GM21825 (cell line): ENCODE data around the gene RACGAP1.
"Not testable (repeated sequence)": the region's sequence is repeated elsewhere in the genome, so short reads cannot be mapped to it uniquely, and the experiment has no call there.

Source experiments
- ATAC-seq: cut with Tn5 transposase; IDR thresholded peaks from one replicate; pipeline ENCODE4 v1.9.1; 2021; ENCODE audit warnings: mild to moderate bottlenecking, moderate library complexity; ENCODE audit not compliant: unreplicated experiment

The RACGAP1 gene

DNA sequence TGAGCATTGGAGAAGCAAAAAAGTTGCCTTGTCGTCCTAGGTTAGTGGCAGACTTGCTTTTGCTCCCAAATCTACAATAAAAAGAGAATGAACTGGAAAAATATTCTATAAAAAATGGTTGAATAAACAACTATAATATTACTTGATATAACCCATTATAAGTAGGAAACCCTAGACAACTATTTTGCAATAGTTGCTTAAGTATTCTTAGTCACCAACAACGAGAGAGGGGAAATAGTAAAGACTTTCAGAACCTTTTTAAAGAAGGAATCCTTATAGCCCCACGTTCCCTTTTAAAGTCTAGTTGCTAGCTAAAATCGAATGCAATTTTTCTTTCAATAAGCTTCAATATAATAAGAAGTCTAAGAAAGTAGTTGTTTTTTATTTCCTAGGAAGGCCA is 35.0 kb downstream of the RACGAP1 start:
- ATAC-seq: no peak

DNA sequence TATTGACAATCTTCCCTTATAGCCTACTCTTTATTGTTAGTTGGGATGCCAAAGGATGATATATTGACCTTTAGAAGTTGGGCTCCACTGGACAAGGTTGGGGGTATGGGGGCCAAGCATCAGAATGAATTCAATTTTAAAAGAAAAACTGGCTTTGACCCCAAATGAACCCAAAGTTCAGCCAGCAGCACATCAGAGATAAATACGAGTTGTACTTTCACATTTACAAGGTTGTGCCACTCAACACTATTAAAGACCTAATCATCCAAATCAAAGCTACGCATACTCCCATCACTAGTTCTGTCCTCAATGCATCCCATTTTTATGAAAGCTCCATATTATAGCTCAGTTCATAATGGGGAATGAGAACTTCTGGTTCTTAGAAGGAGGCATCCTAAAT is 35.9 kb downstream of the RACGAP1 start:
- not testable (repeated sequence) for ATAC-seq

DNA sequence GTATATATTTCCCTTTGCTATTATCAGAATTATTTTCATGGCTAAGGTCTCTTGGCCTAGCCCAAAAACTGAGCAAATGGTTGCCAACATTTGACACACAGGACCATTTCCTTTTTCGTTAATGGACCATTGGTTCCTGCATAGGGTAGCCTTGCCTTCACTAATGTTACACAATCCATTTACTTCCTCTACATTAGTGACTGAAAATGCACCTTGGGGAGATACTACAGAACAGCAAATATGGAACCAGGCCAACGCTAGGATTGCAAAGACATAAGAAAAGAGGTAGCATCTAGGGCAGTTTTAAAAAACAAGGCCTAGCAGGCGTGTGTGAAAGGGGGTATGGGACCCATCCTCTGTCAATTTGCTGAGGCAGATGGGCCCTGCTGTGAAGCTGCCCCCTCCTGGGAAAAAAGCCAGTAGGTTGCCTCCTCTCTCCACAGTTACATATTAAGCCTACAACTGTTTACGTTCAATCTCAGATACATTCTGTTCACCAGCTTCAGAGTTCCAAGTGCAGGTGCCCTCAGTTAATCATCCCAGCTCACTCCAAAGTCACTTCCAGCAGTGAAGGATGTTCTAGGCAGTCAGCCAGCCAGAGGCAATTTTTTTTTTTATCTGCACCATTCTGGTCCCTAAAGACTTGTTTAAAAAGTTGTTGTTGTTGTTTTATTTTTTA is 37.5 kb downstream of the RACGAP1 start:
- ATAC-seq: no peak

DNA sequence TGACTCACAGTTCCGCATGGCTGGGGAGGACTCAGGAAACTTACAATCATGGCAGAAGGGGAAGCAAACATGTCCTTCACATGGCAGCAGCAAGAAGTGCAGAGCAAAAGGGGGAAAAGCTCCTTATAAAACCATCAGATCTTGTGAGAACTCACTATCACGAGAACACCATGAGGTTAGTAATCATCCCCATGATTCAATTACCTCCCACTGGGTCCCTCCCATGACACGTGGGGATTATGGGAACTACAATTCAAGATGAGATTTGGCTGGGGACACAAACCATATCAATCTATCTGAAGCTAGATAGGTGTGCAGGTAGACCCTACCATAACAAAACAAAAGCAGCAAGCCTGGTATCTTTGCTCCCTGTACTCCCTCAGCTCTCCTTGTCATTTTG is 38.8 kb downstream of the RACGAP1 start:
- ATAC-seq: not testable (repeated sequence)

DNA sequence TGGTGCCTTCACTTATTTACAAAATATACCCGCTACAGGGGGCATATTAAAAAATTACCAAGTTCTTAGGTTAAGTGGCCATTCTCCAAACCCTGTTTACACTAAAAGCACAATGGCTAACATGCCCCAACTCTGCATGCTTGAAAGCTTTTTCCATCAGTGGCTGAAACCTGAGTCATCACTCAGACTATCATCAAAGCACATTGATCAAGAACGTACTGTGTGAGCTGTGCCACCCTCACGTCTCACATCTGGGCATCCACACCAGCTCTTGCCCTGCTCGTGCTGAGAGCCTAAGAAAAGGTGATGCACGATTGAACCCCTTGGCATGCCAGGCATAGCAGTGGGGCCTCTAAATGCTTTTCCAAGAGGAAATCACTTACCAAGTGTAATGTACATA is 39.3 kb downstream of the RACGAP1 start:
- ATAC-seq: no peak

DNA sequence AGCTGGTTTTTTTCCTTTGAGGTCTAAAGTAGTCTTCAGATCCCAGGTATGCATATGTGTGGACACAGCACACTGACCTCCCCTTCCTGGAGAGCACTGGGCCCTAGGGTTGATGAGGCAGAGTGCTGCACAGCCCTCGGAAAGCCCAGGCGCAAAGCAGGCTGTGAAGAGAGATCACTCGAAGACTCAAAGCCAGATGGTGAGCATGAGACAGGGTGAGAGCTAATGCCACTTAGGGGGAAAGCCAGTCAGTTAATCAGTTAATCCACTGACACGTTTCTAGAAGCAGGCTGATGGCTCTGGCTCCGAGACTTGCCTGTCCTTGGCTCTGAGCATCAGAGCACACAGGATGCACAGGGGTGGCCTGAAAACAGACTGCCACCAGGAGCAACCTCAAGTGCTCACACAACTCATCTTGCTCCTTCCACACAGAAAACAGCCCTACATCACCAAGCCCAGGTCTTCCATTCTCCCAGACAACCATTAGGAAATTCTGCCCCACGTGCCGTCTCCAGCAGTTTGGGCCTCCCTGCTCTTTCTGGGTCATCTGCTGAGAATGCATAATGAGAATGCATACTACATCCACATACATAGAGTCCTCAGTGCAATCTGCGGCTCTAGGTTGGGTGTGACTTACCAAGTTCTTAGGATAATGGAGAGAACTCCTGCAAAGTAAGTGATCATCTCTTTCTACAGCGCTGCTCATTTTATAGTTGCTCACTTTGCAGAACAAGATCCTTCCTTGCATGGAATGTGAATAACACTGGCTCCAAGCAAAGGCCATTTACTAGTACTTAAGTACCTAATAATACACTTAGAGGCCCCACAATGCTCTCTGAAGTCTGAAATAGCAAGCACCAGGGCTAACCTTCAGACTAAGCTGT is 40.6 kb downstream of the RACGAP1 start:
- ATAC-seq: no peak

DNA sequence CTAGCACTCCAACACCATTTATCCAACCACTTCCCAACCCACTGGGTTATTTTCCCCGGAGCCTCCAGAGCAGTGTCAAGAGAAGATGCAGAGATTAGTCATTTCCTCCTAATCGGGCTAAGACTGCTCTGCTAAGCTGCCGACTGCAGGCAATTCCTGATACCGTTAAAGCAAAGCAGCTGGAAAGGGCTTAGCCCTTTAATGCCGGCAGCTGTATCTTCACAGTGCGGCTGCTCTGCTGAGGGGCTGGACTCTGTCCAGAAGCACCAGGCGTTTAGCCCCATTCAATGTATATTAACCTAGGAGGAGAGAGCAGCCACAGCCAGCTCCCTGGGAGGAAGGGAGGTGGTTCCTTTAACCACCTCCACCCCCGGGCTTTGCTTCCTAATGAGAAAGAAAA is 41.4 kb downstream of the RACGAP1 start:
- no peak for ATAC-seq

DNA sequence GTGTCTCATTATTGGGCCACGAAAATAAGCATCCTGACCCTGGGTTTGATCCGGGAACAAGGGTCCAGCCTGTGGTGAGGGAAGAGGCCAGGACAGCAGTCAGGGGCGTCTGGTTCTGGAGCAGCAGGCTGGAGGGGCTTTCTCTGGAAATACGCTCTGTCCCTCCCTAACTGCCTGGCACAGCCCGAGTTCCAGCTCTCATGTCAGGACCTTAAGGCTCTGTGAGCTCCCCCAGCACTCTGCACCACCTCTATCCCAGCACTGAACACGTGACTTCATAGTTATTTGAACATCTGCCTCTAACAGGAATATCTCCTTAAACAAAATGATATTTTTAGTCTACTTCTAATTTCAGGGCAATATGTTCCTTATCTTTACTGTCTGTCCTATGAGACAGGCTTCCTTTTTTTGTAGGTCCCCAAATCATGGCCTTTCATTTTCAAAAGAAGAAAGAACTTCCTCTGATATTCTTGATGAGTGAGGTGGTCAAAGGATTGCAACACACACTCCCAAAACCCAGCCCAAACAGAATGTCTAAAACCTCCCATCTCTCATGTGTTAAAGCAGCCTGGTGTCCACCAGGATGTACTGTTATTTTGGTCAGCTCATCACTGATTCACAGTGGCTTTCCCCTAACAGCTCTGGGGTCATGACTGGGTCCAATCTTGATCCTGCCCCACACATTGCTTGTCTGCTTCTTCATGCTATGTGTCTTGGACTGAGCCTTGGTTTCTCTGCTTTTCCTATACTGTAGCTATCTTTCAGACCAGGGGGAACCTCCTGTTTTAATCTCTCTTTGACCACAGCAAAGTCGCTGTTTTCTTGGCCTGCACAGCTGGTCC is 42.8 kb downstream of the RACGAP1 start:
- no peak for ATAC-seq

DNA sequence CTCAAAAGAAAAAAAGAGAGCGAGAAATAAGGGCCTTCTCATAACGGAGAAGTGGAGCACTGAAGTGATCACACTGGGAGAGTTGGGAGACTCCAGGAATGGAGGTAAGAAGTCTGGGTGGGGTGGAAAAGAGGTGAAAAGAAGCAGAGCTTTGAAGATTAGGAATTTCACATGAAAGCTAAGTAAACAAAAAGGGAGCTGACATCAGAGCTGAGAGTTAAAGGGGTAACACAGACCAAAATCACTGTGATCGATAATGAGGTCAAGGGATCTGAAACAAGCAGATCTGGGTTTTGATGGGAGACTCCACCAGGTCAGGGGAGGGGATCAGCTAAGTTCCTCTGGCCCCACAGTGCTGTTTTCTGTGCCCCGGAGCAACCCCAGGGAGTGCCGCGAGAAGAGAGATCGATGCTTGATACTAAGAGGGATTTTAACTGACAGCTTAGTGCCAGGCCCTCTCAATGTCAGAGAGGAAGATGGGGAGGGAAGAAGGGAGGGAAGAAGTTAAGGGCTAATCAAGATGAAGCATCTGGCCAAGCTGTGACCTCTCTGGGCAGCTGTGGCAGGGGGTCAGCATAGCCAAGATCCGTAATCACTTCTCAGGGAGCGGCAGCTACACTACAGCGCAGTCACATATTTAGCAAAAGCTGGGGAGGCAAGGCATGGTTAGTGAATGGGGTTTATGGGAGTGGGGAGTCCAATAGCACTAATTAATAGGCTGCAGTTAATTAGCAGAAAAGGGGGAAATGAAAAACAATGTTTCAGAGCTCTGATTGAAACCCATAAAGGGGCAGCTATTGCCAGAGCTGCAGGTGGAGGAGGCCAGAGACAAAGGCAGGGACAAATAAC is 44.6 kb downstream of the RACGAP1 start:
- no peak for ATAC-seq

DNA sequence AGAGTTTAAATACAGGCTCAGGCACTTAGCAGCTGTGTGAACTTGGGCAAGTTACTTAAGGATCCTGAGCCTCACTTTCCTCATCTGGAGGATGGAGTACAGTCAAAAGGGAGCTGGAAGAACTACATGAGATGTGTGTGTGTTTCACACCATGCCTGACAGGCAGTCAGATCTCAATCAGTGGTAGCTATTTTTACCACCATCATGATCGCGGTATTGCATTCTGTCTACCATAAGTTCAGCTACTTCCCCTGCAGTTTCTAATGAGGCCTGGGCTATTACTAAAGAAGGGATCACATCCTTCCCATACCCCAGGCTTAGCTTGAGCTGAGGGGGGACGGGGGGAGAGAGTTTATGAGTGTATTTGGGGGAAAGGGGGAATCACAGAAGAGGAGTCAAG is 45.5 kb downstream of the RACGAP1 start:
- no peak for ATAC-seq

DNA sequence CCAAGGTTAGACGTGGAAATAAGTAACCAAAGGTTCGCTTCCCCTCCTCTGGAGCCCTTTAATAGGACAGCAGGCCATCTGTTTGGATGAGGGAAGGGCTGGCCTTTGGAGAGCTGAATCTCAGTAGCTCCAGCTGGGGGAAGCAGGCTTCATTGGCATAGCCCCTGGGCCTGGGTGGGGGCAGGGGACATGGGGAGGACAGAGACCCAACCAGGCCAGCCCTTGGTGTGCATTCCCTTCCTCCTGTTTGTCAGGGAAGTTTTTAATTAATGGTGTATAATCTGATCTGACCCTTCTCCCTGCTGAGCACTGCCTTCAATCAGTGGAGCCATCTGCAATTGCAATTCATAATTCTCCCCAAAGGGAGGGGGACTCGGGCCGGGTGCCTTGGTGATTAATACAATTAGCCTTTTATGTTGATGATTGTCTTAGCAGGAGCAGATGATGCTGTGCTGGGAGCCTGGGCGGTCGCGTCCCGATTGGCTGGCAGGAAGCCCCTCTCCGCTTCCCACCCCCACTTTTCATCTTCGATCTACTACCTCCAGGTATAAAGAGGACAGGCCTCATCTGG is 46.2 kb downstream of the RACGAP1 start:
- ATAC-seq: no peak

DNA sequence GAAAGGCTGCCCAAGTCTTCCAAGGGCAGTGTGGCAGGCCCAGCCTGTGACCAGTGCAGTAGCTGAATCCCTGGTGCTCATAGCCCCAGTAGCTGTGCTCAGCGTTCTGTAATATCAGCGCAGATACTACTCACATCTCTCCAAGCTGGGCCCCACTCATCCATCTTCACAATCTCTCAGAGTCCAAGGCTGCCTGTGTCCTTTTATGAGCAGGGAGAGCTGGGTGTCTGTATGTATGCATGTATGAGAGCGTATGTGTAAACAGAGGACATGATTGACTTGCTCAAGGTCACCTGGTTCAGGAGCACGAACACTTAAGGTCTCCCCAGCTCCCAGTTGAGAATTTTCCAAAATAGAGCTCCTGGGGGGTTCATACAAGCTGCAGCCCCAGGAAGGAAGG is 47.2 kb downstream of the RACGAP1 start:
- ATAC-seq: no peak

DNA sequence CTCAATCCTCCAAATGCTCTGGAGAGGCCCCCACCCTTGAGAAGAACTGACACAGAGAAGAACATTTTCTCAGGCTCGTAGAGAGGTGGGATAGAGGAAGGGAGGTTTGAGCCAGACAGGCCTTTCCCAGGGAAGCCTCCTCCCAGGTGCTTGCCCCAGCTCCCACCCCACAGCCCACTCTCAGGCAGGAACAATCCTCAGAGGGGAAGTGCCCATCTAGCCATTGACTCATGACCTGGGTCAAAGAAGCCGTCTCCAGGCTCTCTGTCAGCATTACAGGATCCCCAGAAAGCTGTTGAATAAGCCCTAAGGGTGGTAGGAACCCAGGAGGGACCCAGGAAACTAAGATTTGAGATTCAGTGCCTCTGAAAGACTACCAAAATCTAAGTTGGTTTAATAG is 48.7 kb downstream of the RACGAP1 start:
- no peak for ATAC-seq

DNA sequence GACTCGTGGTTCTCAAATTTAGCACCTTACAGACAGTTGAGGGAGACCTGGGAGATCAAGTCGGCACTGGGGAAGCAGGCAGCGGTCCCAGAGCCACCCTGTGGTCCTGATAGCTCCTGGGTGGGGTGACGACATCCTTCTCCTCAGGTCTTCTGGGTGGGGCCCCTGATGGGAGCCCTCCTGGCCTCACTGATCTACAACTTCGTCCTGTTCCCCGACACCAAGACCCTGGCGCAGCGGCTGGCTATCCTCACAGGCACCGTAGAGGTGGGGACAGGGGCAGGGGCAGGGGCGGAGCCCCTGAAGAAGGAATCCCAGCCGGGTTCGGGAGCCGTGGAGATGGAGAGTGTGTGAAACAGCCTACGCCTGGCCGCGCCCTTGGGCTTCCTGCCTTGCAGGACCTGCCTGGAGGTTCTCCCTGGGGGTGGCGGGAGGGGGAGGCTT is 50.0 kb downstream of the RACGAP1 start:
- no peak for ATAC-seq

DNA sequence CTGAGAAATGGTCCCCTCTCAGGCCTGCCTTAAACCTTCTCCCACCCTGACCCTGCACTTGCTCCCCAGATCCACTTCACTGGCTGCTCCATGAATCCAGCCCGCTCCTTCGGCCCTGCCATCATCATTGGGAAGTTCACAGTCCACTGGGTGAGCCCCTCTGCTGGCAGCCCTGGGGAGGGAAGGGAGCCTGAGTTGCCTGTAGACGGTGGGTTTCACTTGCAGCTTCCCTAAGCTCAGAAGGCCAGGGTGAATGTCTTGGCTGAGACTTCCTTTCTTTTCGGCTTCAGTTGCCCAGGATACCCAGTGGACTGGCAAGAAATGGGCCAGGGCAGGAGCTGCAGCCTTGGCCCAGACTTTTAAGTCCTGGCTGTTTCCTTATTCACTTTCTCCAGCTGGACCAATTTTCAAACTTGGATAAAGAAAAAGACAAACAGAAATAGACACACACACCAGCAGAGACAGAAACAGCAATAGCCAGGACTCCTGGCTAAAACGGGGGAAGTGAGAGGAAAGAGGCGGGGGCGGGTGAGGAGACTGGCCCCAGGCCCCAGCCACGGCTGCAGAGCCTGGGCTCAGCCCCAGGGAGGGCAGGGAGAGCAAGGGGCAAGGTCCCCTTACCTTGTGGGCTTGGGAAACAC is 50.5 kb downstream of the RACGAP1 start:
- ATAC-seq: no peak

DNA sequence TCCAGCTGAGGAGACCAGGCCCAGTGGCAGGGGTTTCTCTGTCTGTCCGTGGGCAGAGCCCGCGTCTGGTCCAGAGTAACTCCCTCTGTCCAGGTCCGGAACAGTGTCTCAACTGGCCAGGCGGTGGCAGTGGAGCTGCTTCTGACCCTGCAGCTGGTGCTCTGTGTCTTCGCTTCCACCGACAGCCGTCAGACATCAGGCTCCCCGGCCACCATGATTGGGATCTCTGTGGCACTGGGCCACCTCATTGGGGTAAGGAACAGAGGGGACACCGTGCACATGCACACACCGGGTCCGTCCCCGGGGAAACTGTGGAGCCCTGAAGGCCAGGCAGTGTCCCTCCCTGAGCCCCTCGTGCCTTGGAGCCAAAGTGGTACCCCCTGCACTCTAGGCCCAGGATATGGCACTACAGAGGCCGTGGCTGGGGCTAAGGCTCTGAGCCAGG is 51.0 kb downstream of the RACGAP1 start:
- no peak for ATAC-seq

DNA sequence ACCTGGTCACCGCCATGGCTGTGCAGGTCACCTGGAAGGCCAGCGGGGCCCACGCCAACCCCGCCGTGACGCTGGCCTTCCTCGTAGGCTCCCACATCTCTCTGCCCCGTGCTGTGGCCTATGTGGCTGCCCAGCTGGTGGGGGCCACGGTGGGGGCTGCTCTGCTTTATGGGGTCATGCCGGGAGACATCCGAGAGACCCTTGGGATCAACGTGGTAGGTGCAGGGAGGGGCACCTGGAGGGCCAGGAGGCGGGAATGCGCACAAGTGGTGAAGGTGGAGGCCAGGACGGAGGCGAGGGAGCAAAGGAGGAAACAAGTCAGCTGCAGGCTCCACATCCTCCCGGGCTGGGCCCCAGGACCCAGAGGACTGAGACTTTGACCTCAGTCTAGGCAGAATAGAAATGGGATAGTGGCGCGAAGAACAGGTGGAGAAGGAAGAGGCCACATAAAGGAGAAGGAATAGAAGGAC is 51.9 kb downstream of the RACGAP1 start:
- ATAC-seq: no peak

DNA sequence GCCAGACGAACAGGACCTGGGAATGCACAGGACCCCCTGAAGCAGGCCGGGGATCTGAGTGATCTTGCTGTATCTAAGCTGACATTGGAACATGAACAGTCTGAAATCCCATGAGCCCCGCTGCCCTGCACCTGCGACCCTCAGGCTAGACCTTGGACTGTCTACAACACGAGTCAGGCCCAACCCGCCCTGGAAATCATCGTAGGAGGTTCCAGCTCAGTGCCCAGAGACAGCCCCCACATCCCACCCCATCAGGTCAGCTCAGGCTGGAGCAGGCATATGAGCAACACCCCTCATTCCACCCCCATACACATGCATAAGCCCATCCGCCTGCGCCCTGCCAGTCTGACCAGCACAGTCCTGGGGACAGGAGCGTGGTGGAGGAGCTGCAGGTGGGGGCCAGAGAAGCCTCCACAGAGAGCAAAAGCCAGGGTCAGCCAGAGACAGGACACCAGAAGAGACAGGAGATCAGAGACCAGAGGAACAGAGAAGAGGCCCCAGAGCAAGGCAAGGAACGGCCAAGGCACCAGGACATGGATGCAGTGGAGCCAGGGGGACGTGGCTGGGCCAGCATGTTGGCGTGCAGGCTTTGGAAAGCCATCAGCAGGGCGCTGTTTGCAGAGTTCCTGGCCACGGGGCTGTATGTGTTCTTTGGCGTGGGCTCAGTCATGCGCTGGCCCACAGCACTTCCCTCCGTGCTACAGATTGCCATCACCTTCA is 52.5 kb downstream of the RACGAP1 start, which contains the start of gene AQP6:
Gene AQP6 (plus strand): TSS at position 307 of the 720 bp plus-strand sequence. CDS start 227 bp downstream, at position 534.
- ATAC-seq: no peak

DNA sequence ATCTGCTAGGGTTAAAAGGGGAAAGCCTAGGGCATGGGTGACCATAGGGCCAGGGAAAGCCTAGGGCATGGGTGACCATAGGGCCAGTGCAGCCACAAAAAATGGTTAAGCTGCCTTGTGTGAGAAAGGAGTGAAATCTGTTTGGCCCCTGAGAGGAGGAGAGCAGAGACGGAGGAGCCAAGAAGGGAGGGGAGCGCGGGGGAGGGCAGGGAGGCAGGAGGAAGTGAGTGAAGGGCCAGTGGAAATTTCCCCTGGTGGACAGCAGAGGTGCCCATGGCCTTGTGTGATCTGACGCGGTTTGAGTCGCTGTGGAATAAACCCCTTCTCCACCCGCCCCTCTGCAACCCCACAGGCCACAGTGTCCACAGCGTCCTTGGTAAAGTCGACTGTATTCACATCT is 53.2 kb downstream of the RACGAP1 start:
- ATAC-seq: no peak
